ENCODE results near the gene GLDC.

GRCh38 chr9:6655036-6655435 lies 9.5 kb upstream of the GLDC start:
- TF ChIP-seq CTCF (IDR thresholded peaks at IDR 0.05; ENCODE audit: low read depth, low read length) (no peak), EZH2phosphoT487 (IDR thresholded peaks at IDR 0.05; ENCODE audit: low read depth) (no peak)

All from OCI-LY3 (cell line).